ENCODE results near the gene AIPL1.

DNA sequence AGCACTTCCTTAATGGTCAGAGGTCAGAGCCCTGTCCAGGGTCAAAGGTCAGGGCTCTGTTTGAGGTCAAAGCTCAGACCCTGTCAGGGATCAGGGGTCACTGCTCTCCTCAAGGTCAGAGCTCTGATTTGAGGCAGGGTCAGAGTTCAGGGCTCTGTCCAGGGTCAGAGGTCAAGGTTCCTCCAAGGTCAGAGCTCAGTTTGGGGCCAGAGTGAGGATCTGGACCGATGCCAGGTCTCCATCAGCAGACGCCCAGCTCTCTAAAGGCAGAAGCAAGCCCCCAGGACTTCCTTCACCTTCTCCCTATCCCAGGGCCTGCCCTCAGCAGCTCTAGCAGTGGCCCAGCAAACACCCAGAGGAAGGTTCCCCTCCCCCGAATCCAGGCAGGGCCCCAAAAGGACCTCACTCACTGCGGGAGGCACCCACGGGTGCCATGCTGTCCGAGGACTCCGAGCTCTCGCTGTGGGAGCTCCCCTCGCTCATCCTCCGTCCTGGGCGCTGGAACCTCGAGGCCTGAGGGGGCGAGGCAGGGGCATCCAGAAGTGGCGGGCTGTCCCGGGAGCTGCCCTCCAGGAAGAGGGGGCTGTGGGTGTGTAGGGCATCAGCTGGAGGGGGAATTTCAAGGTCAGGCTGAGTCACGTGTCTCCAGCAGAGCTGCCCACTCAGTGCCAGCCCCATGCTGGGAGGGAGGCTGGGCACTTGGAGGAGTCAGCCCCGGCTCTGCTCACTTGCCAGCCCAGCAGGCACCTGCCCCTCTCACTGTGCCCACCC is 36.0 kb upstream of the AIPL1 start:
- TF ChIP-seq, protein P1, sequence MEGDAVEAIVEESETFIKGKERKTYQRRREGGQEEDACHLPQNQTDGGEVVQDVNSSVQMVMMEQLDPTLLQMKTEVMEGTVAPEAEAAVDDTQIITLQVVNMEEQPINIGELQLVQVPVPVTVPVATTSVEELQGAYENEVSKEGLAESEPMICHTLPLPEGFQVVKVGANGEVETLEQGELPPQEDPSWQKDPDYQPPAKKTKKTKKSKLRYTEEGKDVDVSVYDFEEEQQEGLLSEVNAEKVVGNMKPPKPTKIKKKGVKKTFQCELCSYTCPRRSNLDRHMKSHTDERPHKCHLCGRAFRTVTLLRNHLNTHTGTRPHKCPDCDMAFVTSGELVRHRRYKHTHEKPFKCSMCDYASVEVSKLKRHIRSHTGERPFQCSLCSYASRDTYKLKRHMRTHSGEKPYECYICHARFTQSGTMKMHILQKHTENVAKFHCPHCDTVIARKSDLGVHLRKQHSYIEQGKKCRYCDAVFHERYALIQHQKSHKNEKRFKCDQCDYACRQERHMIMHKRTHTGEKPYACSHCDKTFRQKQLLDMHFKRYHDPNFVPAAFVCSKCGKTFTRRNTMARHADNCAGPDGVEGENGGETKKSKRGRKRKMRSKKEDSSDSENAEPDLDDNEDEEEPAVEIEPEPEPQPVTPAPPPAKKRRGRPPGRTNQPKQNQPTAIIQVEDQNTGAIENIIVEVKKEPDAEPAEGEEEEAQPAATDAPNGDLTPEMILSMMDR (IDR thresholded peaks at IDR 0.05 in 4 of 5, conservative IDR thresholded peaks at IDR 0.05 in 1 of 5), result no peak
- TF ChIP-seq POLR2A (IDR thresholded peaks at IDR 0.05), result no peak
